Endodermal cell (in vitro differentiated cells): ENCODE data around the gene SHANK1. TPM values are rescaled to one million over a fixed set of nuclear protein-coding genes. Genes with fewer than 3 reads are reported as not detected.

ENCODE experiments used
- DNase-seq: peaks from one replicate; pipeline ENCODE4 v3.0.0-alpha.2; 2017
- H3K27ac ChIP-seq: 2 replicates; pipeline ENCODE4 v1.5.1; 2013; ENCODE audit warnings: mild to moderate bottlenecking, low read depth, low read length, moderate library complexity
- H3K27me3 ChIP-seq: 2 replicates; pipeline ENCODE4 v1.6.1; 2013; ENCODE audit warnings: mild to moderate bottlenecking, low read length, moderate library complexity; ENCODE audit not compliant: insufficient read depth, control insufficient read depth, poor library complexity, severe bottlenecking
- H3K36me3 ChIP-seq: 2 replicates; pipeline ENCODE4 v1.7.0; 2013; ENCODE audit warnings: mild to moderate bottlenecking, low read length, moderate library complexity; ENCODE audit not compliant: control insufficient read depth, insufficient read depth
- H3K4me1 ChIP-seq: one replicate; pipeline ENCODE4 v1.7.0; 2013; ENCODE audit warnings: low read length; ENCODE audit not compliant: control insufficient read depth, insufficient read depth
- H3K4me3 ChIP-seq: 2 replicates; pipeline ENCODE4 v1.5.1; 2013; ENCODE audit warnings: mild to moderate bottlenecking, low read length, moderate library complexity
- H3K9ac ChIP-seq: 2 replicates; pipeline ENCODE4 v1.6.1; 2013; ENCODE audit warnings: mild to moderate bottlenecking, low read length, moderate library complexity; ENCODE audit not compliant: poor library complexity, severe bottlenecking; ENCODE audit errors: extremely low read depth
- H3K9me3 ChIP-seq: 2 replicates; pipeline ENCODE4 v1.6.1; 2013; ENCODE audit warnings: mild to moderate bottlenecking, low read length, moderate library complexity; ENCODE audit not compliant: control insufficient read depth
- H3K27ac Mint-ChIP-seq: 2 replicates; pipeline ENCODE4 v1.8.0; 2020; ENCODE audit warnings: mixed read lengths
- H3K27me3 Mint-ChIP-seq: 2 replicates; pipeline ENCODE4 v1.8.0; 2021; ENCODE audit warnings: mild to moderate bottlenecking, mixed read lengths; ENCODE audit not compliant: insufficient read depth
- H3K36me3 Mint-ChIP-seq: 2 replicates; pipeline ENCODE4 v1.8.0; 2020; ENCODE audit warnings: low read depth, mixed read lengths
- H3K4me1 Mint-ChIP-seq: 2 replicates; pipeline ENCODE4 v1.8.0; 2020; ENCODE audit warnings: mixed read lengths
- H3K4me3 Mint-ChIP-seq: 2 replicates; pipeline ENCODE4 v1.8.0; 2020; ENCODE audit warnings: mild to moderate bottlenecking, moderate library complexity, mixed read lengths
- H3K9me3 Mint-ChIP-seq: 2 replicates; pipeline ENCODE4 v1.8.0; 2020; ENCODE audit warnings: mild to moderate bottlenecking, mixed read lengths
- CTCF ChIP-seq: fragments of 200-600 bp; sonication (generic); conservative IDR thresholded peaks from 2 replicates; pipeline ENCODE4 v1.5.0; 2021; ENCODE audit warnings: antibody characterized with exemption, mild to moderate bottlenecking
- WGBS, 2 experiments: methylation state at CpG; one replicate each; pipeline versions ENCODE4 v1.1.5 to v1.1.7; 2013; ENCODE audit warnings: missing lambda C conversion rate in 2 of 2, mixed read lengths in 1 of 2; ENCODE audit not compliant: insufficient coverage in 1 of 2, insufficient read length in 1 of 2; 5-methylcytosine and 5-hydroxymethylcytosine counted together
- total RNA-seq, 2 donors: library from RNA; stranded (reverse); fragmentation: NEBNext Ultra II Directional in 1 of 2; extraction: Animal tissue kit (Norgen Biotek cat#: 25700) in 1 of 2; gene quantifications; 2 replicates in 1 of 2; 3 replicates in 1 of 2; pipeline ENCODE4 v1.2.1, GENCODE V29; 2021

SHANK1 gene
- total RNA-seq, 2 donors from 2014 or later = 1.6 to 1.9 TPM

- H3K9me3 Mint-ChIP-seq = no peaks in the 10 kb centered on the region
- Histone ChIP-seq H3K36me3 (no peaks in the 10 kb centered on the region), H3K9me3 (no peaks in the 10 kb centered on the region), H3K4me3 (no peak overlapping the region), H3K4me1 (no peaks in the 10 kb centered on the region), H3K9ac (no peak overlapping the region), H3K27ac (no peak overlapping the region), H3K27me3 (peaks cover 7% of the 10 kb centered on the region)
- no peak for DNase-seq
- no peaks in the 10 kb centered on the region for H3K4me1 Mint-ChIP-seq
- H3K4me3 Mint-ChIP-seq = peak overlapping the region; percentile 50
- no peak for TF ChIP-seq CTCF
- no peaks in the 10 kb centered on the region for H3K36me3 Mint-ChIP-seq
- peaks cover 83% of the 10 kb centered on the region for H3K27me3 Mint-ChIP-seq
- H3K27ac Mint-ChIP-seq = no peak overlapping the region
- 80 to 81% methylated on average over 12 to 23 of the region's 23 CpGs for WGBS, 2 experiments
Observed at GRCh38 chr19:50717026-50717723, 2.4 kb downstream of the SHANK1 start.

GRCh38 chr19:50716178-50717025 lies 3.2 kb downstream of the SHANK1 start:
- no peak for TF ChIP-seq CTCF
- Histone ChIP-seq H3K9me3 (no peaks in the 10 kb centered on the region), H3K27me3 (peaks cover 7% of the 10 kb centered on the region), H3K36me3 (no peaks in the 10 kb centered on the region), H3K9ac (no peak overlapping the region), H3K27ac (no peak overlapping the region), H3K4me1 (no peaks in the 10 kb centered on the region), H3K4me3 (no peak overlapping the region)
- Mint-ChIP-seq H3K27me3 (peaks cover 79% of the 10 kb centered on the region), H3K9me3 (no peaks in the 10 kb centered on the region), H3K27ac (no peak overlapping the region), H3K4me1 (no peaks in the 10 kb centered on the region), H3K36me3 (no peaks in the 10 kb centered on the region), H3K4me3 (no peak overlapping the region)
- DNase-seq = no peak
- WGBS, 2 experiments = 87 to 88% methylated on average over 26 to 39 of the region's 39 CpGs

GRCh38 chr19:50713556-50714236 lies 5.9 kb downstream of the SHANK1 start:
- H3K9ac ChIP-seq = no peak overlapping the region
- no peaks in the 10 kb centered on the region for H3K36me3 ChIP-seq
- peaks cover 7% of the 10 kb centered on the region for H3K27me3 ChIP-seq
- Mint-ChIP-seq H3K9me3 (no peaks in the 10 kb centered on the region), H3K4me1 (no peaks in the 10 kb centered on the region), H3K4me3 (no peak overlapping the region), H3K36me3 (no peaks in the 10 kb centered on the region), H3K27me3 (peaks cover 85% of the 10 kb centered on the region), H3K27ac (no peak overlapping the region)
- 91 to 95% methylated on average over 7 to 22 of the region's 22 CpGs for WGBS, 2 experiments
- no peak overlapping the region for H3K4me3 ChIP-seq
- no peak for TF ChIP-seq CTCF
- H3K27ac ChIP-seq = no peak overlapping the region
- peaks cover 2% of the 10 kb centered on the region for H3K9me3 ChIP-seq
- no peaks in the 10 kb centered on the region for H3K4me1 ChIP-seq
- no peak for DNase-seq
